Stimulated activated CD8-positive, alpha-beta memory T cell treated with anti-CD3 and anti-CD28 coated beads, Interleukin-15, amount 100 ng/mL, for 4 hours (primary cell): ENCODE data around the gene RASGRP2.
A peak's percentile ranks its signal among the peaks of the same experiment; 100 is the strongest.

ENCODE experiments used
- DNase-seq, 2 donors: peaks; one replicate each; pipeline ENCODE4 v3.0.0-alpha.2; 2020; ENCODE audit warnings: low read depth in 2 of 2

RASGRP2 gene

DNA sequence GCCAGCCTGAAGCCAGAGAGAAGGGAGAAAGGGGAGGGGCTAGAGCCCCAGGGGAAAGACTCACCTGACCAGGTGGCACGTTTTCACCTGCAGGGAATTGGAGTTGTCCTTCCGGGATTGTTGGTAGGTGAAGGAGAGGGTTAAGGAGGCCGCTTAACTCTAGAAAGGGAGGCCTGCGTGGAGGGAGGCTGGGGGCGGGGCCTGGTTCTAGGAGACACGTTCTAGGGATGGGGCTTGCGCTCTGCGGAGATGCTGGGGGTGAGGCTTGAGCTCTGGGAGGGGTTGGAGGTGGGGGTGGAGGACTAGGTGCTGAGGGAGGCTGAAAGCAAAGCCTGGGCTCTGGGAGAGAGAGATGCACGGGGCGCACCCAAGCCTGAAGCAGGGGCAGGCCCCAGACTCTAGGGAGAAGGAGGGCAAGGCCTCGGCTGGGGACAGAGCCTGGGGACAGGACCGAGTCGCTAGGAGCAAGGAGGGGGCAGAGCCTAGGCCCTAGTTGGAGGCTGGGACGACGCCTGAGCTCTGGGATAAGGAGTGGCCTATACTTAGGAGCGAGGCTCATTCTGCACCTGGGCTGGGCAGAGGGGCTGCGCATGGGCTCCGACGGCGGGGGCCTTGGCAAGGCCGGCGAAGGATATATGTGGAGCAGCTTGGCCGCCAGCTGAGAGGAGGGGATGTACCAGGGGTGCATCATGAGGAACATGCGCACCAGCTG, 2.4 kb downstream of the RASGRP2 start:
- DNase-seq: no peak

DNA sequence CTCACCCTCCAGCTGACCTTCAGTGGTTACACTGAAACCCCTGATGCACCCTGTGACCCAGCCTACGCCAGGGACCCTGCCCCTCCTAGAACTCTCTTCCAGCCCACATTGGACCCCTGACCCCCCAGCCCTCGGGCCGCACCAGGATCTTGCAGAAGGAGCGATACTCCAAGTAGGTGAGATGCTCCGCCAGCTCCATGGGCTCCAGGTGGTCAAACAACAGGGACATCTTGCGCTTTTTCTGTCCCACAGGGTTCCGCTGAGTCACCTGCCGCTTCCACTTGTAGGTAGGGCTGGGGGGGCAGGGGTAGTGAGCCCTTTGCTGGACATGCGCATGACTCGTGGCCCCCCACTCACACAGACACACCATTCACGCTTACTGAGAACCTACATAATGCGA, 4.1 kb downstream of the RASGRP2 start:
- DNase-seq: no peak

DNA sequence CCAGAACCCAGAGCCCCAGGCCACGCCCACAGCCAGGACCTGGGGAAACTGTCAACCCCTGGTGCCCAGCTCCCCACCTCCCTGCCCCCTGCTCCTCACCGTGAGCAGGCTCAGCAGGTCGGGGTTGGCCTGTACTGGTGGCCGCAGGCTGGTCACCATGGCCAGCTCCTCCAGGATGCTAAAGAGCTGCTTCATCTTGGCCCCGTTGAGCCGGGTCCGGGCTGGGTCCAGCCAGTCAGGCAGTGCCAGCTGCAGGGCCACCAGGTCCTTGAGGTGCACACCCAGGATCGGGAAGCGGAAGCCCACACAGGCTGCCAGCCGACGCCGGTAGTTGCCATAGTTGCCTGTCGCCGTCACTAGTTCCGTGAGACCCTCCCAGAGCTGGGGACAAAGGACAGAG, 7.3 kb downstream of the RASGRP2 start:
- DNase-seq: no peak

DNA sequence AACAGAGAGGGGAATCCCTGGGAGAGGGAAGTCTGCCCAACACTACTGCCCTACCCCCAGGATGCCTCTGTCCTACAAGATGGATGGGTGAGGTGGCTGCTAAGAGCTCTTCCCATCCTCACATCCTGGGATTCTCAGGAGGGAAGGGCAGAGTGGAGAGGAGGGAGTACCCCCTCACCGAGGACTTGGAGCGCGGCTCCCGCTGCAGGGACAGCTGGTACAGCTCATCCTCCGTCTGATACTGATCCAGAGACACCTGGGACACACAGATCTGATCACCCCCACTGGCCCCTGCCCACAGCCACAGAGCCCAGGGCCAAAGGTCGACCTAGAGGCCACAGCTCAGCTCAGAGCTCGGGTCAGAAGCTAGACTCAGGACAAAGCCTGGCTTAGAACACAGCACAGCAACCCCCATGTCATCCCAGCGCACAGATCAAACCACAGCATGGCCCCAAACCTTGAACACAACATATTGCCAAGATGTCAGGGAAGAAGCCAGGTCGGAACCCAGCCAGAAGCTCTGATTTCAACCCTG, 8.2 kb downstream of the RASGRP2 start:
- no peak for DNase-seq

DNA sequence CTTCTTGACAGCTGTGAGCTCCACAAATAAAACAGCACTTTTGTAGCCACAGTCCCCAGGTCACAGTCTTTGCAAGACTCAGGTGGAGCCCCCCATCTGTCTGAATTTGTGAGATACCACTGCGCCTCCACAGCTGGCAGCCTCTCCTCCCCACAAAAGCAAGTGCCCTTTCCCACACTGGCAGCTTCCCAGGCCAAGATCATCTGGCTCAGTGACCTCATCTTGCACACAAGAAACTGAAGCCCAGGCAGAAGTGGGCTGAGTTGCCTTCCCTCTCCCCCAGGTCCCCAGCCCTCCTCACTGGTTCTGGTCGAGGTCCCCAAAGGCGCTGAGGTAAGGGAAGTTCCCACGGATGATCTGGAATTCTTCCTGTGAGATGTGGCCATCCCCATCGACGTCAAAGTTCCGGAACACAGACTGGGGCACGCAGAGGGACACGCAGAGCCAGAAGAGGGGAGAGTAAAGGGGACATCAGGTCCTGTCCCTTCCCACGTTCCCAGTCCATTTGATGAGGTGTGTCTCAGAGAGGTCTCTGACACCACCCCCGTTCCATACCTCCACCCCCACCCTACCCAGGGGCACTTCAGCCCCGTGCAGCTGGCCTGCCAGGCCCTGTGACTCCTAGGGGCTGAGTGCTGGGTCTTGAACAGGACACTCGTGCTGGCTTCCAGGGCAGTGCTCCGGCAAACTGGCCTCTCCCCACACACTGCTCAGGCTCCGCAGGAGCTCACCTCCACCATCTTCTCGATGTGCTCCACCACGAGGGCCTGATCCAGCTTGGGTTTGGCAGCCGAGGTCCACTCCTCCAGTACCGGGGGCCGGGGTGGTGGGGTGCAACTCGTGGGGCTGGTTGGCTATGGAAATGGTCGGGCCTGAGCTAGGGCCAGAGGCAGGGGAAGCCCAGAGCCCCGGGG, 8.9 kb downstream of the RASGRP2 start:
- DNase-seq: no peak

DNA sequence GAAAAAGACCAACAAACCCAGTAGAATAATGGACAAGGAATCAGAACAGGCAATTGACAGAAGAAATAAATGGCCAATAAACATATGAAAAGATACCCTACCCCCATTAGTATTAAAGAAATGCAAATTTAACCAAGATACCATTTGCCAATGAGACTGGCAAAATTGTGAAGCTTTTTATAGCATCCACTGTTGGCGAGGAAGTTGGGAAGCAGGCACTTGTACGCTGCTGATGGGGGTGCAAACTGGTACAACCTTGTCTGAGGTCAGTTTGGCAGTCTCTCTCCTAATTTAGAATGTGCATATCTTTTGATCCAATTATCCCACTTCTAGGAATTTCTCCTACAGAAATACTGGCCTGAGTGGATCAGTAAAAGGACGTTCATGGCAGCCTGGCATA, 12.3 kb downstream of the RASGRP2 start:
- no peak for DNase-seq

DNA sequence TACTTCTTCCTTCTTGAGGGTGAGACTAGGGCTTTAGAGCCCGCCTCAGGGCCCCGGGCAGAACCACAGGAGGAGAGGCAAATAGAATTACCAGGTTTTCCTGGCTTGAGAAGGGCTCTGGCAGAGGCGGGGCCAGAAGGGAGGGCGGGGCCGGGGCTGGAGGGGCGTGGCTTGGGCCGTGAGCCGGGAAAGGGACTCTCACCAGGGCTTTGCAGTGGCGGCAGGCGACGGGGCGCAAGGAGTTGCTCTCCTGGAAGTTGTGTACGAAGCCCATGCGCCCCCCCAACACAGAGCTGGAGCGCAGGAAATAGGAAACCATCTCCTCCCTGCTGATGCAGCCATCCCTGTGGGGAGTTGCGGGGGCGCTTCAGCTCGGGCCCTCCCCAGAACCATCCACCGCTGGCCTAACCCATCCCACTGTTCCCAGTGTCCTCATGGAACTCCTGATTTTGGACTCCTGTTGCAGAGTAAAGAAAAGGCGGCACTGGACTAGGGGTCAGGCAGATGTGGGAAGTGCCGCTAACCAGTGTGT, 14.0 kb downstream of the RASGRP2 start:
- DNase-seq: no peak

DNA sequence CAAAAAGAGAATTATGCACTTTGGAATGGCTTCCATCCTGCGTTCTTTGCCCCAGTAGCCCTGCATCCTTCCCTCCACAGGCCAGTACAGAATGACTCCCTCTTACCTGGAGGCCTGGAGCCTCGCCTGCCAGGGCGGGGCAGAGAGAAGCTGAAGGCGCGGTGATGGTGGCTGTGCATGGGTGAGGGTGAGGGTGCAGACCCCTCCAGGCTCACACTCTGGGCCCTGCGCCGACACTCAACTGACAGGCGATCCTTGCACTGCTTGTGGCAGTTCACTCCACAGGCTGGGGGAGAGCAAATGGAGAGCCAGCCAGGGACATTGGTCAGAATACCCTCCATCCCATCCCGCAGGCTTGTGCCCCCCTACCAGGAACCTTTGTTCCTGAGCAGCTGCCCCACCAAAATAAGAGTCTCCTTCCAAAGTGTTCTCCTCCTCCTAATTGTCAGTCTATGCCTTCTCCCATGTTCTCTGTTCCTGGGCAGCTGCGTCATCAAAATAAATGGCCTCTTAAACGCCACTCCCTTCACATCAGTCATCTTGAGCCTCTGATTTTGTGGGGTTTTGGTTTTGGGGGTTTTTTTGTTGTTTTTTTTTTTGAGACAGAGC, 15.1 kb downstream of the RASGRP2 start:
- no peak for DNase-seq

DNA sequence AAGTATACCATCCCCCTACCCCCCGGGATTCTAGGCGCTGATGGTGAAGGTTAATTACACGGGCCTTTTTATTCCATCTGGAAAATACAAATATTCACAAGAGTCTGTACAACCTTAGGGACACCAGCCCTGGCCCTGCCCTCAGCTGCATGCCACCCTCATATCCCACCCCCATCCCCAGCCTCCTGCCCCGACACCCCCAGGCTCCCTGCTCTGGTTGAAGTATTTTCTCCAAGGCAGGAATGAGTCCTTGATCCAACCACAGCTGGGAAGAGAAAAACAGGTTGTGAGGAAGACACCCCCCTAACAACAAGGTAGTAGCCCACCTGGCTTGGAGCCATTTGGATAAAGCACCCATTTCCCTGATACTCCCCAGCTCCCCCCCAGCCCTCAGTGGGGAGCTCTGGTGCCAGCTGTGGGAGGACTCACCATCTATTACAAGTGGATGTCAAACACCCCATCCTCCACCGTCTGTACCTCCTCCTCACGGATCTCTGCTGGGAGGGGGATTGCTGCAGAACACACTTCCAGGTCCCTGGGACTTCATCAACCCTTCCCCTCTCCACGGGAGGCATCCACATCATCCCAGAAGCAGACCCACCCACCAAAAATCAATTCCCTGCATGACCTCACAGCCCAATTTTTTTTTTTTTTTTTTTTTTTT, 16.9 kb downstream of the RASGRP2 start:
- DNase-seq: no peak

DNA sequence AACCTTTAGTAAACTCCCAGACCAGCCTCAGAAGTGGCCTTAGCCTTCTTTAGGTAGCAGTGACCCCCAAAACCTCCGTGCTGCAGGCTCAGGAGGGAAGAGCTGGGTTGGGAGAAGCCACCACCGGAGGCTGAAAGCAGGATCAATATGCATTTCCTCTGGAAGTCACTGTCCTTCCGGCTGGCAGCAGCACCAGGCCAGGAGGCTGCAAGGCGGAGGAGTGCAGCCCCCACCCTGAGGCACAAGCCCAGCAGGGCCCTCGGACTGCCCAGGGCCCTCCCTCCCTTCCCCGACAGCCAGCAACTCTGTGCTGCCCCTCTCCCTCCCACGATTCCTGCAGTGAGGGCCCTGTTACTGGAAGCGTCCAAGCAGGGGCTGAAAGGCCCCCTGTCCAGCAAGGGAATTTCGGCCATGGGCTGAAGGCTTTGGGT, 17.7 kb downstream of the RASGRP2 start:
- DNase-seq: no peak

DNA sequence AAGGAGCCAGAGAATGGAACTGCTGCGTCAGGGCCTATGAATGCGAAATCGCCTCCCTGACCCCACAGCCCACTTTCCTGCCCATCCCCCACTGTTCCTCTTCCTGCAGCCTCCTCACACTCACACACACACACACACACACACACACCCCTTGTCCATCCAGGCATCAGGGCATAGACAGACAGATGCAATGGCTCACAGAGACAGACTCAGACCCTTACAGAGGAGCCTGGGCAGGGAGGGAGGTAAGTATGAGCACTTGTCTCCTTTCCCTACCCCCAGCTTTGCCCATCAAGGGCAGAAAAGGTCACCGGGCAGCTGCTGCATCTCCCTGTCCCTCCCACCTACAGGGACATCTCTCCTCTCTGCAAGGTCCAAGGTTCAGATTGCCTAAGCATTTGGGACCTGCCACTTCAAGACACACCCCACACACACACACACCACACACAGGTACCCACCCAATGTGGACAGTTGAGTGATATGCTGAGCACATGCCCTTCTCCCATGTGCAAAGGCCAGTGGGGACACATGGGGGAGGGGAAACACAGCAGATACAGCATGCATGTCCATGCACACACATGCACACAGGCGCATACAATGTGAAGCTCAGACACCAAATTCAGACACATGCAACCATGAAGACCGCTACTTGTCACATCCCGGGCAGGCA, 18.9 kb downstream of the RASGRP2 start:
- DNase-seq: no peak

DNA sequence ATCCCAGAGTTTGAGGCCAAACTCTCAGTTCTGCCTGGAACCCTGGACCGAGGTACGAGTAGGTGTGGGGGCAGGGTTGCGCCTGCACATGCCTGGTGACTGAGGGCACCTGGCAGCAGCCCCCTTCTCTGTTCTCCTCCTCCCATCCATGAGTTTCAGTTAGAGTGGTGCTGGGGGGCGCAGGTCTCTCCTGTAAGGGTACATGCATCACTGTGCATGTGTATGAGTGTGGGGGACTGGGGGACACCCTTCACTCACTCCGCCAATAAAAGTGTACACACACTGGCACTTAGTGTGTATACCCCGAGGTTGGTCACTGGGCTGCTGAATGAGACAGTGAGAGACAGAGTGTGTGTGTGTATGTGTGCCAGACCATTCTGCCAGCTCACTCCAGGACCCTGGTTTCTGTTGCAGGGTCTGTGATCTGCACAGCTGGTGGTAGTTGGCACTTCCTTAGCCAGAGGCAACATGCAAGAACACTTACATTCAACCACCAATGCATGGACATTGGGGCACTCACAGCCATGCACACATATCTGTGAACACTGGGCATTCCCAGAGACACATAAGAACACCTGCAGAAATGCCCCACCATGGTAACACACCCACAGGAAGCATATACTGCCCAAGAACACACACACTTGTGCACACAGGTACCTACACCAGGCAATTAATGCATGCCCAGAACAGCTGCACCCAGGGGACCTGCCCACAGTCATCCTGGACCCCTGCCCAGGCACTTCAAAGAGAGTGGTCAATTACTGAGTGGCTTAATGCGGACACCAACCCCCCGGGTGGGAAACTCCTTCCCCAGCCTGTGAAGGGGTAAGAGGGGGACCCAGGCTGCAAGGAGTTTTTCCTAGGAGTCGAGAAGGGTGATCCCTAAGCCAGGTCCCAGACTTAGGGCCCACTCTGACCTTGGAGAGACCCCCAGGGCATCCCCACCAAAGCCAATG, 19.8 kb downstream of the RASGRP2 start:
- DNase-seq: no peak

DNA sequence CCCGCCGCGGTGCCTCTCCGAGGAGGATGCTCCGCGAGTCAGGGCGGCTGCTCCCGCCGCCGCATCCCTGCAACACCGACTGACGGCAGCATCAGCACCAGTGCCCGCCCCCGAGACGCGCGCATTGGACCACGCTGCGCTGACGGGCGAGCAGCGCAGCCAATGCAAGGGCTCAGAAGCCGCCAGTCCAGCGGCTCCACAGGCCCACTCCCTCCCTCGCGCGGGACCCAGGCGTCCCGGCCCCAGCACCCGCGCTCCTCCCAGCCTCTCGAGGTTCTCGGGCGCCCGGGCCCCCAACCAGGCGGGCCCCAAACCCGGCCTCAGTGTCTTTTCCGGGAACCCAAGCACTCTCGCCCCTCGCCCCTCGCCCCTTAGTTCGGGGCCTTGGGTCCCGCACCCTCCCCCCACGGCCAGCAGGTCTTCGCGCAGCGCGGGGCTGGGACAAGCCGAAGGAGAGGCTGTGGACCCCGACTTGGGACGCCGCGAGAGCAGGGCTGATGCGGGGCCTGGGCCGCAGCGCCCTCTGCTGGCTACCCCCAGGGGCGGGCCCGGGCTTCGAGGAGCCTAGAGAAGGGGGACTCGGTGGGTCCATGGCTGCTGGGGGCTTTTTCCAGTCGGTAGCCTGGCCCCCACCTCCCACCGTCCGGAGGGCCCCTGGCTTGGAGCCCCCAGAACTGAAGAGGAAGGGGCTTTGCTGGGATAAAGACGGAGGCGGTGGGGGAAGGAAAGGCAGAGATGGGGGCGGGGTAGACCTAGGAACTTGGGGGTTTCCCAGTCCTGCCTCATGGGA, 20.6 kb downstream of the RASGRP2 start, which contains the start of gene NRXN2:
NRXN2 (minus strand) TSS at position 81 of the 790 bp plus-strand sequence. CDS start 9,498 bp downstream, outside the sequence.
- peak; percentile 64 to 67 for DNase-seq

DNA sequence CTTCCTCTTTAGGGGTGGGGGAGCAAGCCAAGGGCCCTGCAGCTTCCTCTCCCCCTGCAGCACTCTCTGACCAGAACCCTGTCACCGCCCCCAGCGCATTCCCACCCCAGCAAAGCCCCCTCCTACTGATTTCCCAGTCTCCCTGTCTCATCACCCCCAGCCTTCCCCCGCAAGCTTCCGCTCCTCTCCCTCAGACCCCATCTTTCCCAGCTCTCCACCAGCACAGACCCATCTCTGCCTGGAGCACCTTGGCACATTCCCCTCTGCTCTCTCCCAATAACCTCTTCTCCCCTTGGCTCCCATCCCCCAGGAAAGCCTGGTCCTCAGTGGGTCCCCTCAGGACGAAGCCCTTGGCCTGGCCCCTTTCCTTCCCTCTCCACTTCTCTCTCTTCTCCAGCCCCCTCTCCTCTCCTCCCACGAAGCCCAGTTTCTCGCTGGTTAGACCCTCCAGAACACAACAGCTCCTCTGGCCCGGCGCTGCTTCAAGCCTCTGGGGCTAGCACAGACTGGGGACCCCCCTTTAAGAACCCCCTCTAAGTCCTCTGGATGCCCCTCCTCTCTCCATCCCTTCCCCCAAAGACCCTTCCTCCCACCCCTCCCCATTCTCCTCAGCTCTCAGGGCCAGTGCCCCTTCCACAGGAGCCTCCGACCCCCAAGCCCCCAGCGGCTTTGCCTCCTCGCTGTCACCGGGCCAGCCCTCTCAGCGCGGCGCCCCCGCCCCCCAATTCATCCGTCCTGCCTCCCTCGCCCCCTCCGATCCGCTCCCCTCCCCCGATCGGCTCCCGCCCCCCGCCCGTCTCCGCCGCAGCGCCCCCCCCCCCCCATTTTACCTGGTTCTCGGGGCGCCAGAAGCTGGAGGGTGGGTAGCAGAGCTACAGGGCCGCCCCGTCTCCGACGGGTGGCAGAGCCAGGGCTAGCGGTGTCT, 21.5 kb downstream of the RASGRP2 start:
- DNase-seq: no peak

DNA sequence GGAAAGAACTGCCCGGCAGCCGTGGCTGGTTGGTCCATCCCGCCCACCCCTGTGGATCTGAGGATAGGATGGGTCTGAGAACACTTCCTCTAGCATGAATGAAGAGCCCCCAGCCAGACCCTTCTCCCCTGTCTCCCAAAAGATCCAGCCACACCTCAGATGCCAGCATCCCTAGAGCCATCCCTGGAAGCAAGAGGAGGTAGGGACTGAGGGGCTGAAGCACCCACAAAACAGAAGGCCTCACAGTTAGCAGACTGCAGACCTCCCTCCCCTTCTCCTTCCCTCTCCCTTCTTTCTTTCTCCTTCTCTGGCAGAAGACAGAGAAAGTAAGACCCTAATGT, 22.6 kb downstream of the RASGRP2 start:
- DNase-seq: no peak

DNA sequence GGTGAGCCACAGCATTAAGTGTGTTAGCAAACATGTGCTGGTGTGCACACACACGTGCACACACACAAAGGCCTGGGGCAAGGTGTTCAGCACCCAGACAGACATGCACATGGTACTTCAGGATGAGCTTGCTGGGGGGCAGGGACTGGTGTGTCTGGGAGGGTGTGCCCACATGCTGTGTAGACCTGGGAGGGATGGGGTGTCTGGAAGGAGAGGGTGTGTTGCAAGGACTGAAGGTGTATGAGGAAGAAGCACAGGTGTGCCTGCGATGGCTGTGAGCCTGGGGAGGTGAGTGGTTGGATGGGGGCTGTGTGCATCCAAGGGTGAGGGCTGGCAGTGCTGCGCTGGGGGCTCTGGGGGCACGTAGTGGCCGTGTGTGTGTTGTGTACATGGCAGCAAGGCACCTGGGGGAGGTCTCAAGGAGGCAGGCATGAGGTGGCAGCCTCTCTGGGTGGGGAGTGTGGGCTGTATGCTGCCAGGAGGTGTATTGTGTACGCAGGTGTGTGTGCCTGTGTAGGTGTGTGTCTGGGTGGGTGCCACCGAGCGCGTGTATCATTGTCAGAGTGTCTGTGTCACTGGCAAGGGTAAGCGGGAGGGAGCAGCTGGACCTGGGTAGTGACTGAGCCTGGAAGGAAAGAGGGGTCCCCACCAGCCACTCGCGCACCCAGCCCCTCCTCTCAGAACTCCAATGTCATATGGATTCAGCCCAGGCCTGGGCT, 23.1 kb downstream of the RASGRP2 start:
- DNase-seq: no peak

DNA sequence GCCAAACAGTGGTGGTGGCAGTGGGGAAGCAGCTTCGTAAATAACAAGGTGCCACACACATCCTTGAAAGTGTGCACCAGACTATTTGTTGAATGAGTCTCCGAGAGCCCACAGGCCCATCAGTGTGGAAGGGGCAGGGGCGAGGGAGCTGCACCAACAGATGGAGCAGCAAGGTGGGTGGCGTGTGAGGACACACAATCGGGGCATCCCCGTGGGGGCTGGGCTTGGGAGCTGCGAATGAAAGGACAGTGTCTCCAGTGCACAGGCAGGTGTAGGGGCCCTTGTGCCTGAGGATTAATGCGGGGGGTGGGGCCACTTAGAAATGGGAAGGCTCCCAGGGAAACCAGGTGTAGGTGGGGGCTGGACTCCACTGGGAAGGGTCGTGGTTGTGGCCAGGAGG, 23.8 kb downstream of the RASGRP2 start:
- DNase-seq: no peak
